Transverse colon (tissue), 4 donors: ENCODE measurements around the gene UTF1. TPM values are rescaled to one million over a fixed set of nuclear protein-coding genes. Genes with fewer than 3 reads are reported as not detected.

ENCODE experiments used
- DNase-seq: peaks from one replicate; pipeline ENCODE4 v3.0.0-alpha.2; 2019
- H3K27ac ChIP-seq, 4 donors: fragments of 200-600 bp; sonication (generic); 2 replicates each; pipeline ENCODE4 v1.5.1; 2016 to 2018; ENCODE audit warnings: inconsistent platforms in 4 of 4
- H3K27me3 ChIP-seq: fragments of 200-600 bp; sonication (generic); 2 replicates; pipeline ENCODE4 v1.5.1; 2017; ENCODE audit warnings: inconsistent platforms
- H3K36me3 ChIP-seq, 4 donors: fragments of 200-600 bp; sonication (generic); 2 replicates each; pipeline ENCODE4 v1.5.1; 2017 to 2019; ENCODE audit warnings: inconsistent platforms in 4 of 4
- H3K4me1 ChIP-seq, 4 donors: fragments of 200-600 bp; sonication (generic); 2 replicates each; pipeline ENCODE4 v1.5.1; 2017 to 2020; ENCODE audit warnings: inconsistent platforms in 4 of 4
- H3K4me3 ChIP-seq, 4 donors: fragments of 200-600 bp; sonication (generic); 1 replicate in 1 of 4; 2 replicates in 3 of 4; pipeline versions ENCODE4 v1.5.1 to v1.6.1; 2017 to 2019; ENCODE audit warnings: inconsistent platforms in 4 of 4
- H3K9me3 ChIP-seq, 2 donors: fragments of 200-600 bp; sonication (generic); 2 replicates each; pipeline ENCODE4 v1.5.1; 2017 to 2019; ENCODE audit warnings: inconsistent platforms in 2 of 2
- CTCF ChIP-seq, 5 experiments: fragments of 200-600 bp in 3 of 5; fragments of 450-650 bp in 2 of 5; sonication (generic) in 3 of 5; IDR thresholded peaks; 1 replicate in 2 of 5; 2 replicates in 3 of 5; pipeline ENCODE4 v1.5.1; 2016 to 2017; ENCODE audit warnings: antibody characterized with exemption in 5 of 5, inconsistent platforms in 3 of 5, mild to moderate bottlenecking in 2 of 5, moderate library complexity in 1 of 5
- EP300 ChIP-seq: sonication (generic); formaldehyde crosslinking; IDR thresholded peaks from one replicate; pipeline ENCODE4 v1.6.1; 2017; ENCODE audit warnings: antibody characterized with exemption, low read depth
- POLR2A ChIP-seq: fragments of 450-650 bp; IDR thresholded peaks from one replicate; pipeline ENCODE4 v1.6.1; 2016; ENCODE audit warnings: antibody characterized with exemption, mild to moderate bottlenecking, moderate library complexity
- POLR2AphosphoS5 ChIP-seq, 3 donors: sonication (generic); formaldehyde crosslinking; IDR thresholded peaks; one replicate each; pipeline ENCODE4 v1.6.1; 2016; ENCODE audit warnings: antibody characterized with exemption in 3 of 3
- WGBS, 2 donors: methylation state at CpG; one replicate each; pipeline ENCODE4 v1.1.5; 2018; ENCODE audit warnings: low coverage in 1 of 2; 5-methylcytosine and 5-hydroxymethylcytosine counted together
- in situ Hi-C, 4 donors: fragments of 200-750 bp; cut with MboI; loops; one replicate each; pipeline versions ENCODE4 v1.15.0 to v1.15.1; 2017; ENCODE audit warnings: low sequenced_read_pairs in 3 of 4, low pct_ligation_motif_present in 1 of 4, low pct_unique_long_range_greater_than_20kb in 1 of 4
- intact Hi-C: fragments of 100-400 bp; cut with DNase I; formaldehyde crosslinking; loops from one replicate; pipeline ENCODE4 v1.15.1; 2023; ENCODE audit warnings: low total_unique reads
- total RNA-seq, 4 donors: library from RNA; depleted of rRNA; stranded (reverse); fragments of >200 nt; gene quantifications; one replicate each; pipeline ENCODE4 v1.1.0, GENCODE V29; 2016

Gene UTF1
- total RNA-seq, 4 donors from 2014 or later: not detected

GRCh38 chr10:133206356-133207040 lies 23.5 kb upstream of the UTF1 start:
- Histone ChIP-seq H3K4me3 (no peak overlapping the region), H3K36me3 (no peaks in the 10 kb centered on the region), H3K27ac (no peak overlapping the region), H3K4me1 (no peaks in the 10 kb centered on the region), H3K9me3 (no peaks in the 10 kb centered on the region), H3K27me3 (no peaks in the 10 kb centered on the region)
- intact Hi-C loops (no loop called here), in situ Hi-C loops (no loop called here)
- no peak for TF ChIP-seq EP300
- 68% methylated on average over 15 of the region's 17 CpGs; no CpG with 5 or more reads in 1 of the 2 donors for WGBS, 2 donors
- no peak for DNase-seq

- no peaks in the 10 kb centered on the region for H3K4me1 ChIP-seq
- intact Hi-C loops: no loop called here
- no peak for DNase-seq
- no peaks in the 10 kb centered on the region for H3K27me3 ChIP-seq
- no peak overlapping the region for H3K4me3 ChIP-seq
- in situ Hi-C loops: no loop called here
- H3K9me3 ChIP-seq: no peaks in the 10 kb centered on the region
- H3K36me3 ChIP-seq: no peaks in the 10 kb centered on the region
- no peak for TF ChIP-seq CTCF (IDR thresholded peaks at IDR 0.05)
- TF ChIP-seq EP300: no peak
- TF ChIP-seq POLR2A: no peak
- no peak for TF ChIP-seq POLR2AphosphoS5 (IDR thresholded peaks at IDR 0.05)
- H3K27ac ChIP-seq: no peak overlapping the region
- 40 to 89% methylated on average over 1 to 36 of the region's 36 CpGs for WGBS, 2 donors
Measured at GRCh38 chr10:133207041-133207600, 22.9 kb upstream of the UTF1 start.

GRCh38 chr10:133207627-133208026 lies 22.4 kb upstream of the UTF1 start:
- DNase-seq: no peak
- H3K27me3 ChIP-seq: no peaks in the 10 kb centered on the region
- no peaks in the 10 kb centered on the region for H3K36me3 ChIP-seq
- no peaks in the 10 kb centered on the region for H3K9me3 ChIP-seq
- in situ Hi-C loops (no loop called here), intact Hi-C loops (no loop called here)
- WGBS, 2 donors: 40 to 65% methylated on average over 1 to 12 of the region's 17 CpGs
- H3K27ac ChIP-seq: no peak overlapping the region
- H3K4me1 ChIP-seq: no peaks in the 10 kb centered on the region
- TF ChIP-seq EP300 (no peak), POLR2AphosphoS5 (IDR thresholded peaks at IDR 0.05) (no peak), POLR2A (no peak), CTCF (IDR thresholded peaks at IDR 0.05) (no peak)
- no peak overlapping the region for H3K4me3 ChIP-seq

GRCh38 chr10:133208466-133208865 lies 21.6 kb upstream of the UTF1 start:
- no peaks in the 10 kb centered on the region for H3K27me3 ChIP-seq
- no peak for TF ChIP-seq POLR2AphosphoS5 (IDR thresholded peaks at IDR 0.05)
- TF ChIP-seq CTCF (IDR thresholded peaks at IDR 0.05): no peak
- no peak for TF ChIP-seq EP300
- TF ChIP-seq POLR2A: no peak
- 92% methylated on average over 14 of the region's 18 CpGs; no CpG with 5 or more reads in 1 of the 2 donors for WGBS, 2 donors
- H3K4me1 ChIP-seq: no peaks in the 10 kb centered on the region
- H3K36me3 ChIP-seq: no peaks in the 10 kb centered on the region
- H3K27ac ChIP-seq: no peak overlapping the region
- intact Hi-C loops: no loop called here
- no peaks in the 10 kb centered on the region for H3K9me3 ChIP-seq
- in situ Hi-C loops: no loop called here
- no peak for DNase-seq
- no peak overlapping the region for H3K4me3 ChIP-seq
